Measurements from ENCODE around the gene TMEM131. TPM values are rescaled to one million over a fixed set of nuclear protein-coding genes. Genes with fewer than 3 reads are reported as not detected.

Gene TMEM131
- total RNA-seq, 4 donors from 2014 or later = 78.4 to 86.4 (median 80.5) TPM

DNA sequence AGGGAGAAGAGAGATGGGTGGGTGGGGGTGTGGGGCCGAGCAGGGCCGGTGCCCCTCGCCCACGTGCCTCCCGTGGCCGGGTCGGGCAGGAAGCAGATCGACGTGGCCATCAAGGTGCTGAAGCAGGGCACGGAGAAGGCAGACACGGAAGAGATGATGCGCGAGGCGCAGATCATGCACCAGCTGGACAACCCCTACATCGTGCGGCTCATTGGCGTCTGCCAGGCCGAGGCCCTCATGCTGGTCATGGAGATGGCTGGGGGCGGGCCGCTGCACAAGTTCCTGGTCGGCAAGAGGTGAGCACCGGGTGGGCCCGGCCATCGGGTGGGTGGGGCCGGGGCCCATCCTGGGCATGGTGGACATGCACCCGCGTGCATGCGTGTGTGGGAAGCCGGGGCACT lies 260.6 kb downstream of the TMEM131 start:
- H3K36me3 ChIP-seq = no peaks in the 10 kb centered on the region
- DNase-seq = no peak
- 93% methylated on average over 28 of the region's 29 CpGs; no CpG with 5 or more reads in 1 of the 2 donors for WGBS, 2 donors (ENCODE audit: low coverage in 1 of 2)
- no peak overlapping the region for H3K27ac ChIP-seq
- no peaks in the 10 kb centered on the region for H3K4me1 ChIP-seq
- peaks cover 0 to 3% of the 10 kb centered on the region in 2 donors for H3K9me3 ChIP-seq
- in situ Hi-C loops (cut with MboI; ENCODE audit: low pct_ligation_motif_present in 1 of 4, low pct_unique_long_range_greater_than_20kb in 1 of 4, low sequenced_read_pairs in 3 of 4) (no loop called here), intact Hi-C loops (cut with DNase I; ENCODE audit: low total_unique reads) (no loop called here)
- no peak for TF ChIP-seq POLR2AphosphoS5 (IDR thresholded peaks at IDR 0.05)
- no peak for TF ChIP-seq EP300 (IDR thresholded peaks at IDR 0.05; ENCODE audit: low read depth)
- TF ChIP-seq, protein P1, sequence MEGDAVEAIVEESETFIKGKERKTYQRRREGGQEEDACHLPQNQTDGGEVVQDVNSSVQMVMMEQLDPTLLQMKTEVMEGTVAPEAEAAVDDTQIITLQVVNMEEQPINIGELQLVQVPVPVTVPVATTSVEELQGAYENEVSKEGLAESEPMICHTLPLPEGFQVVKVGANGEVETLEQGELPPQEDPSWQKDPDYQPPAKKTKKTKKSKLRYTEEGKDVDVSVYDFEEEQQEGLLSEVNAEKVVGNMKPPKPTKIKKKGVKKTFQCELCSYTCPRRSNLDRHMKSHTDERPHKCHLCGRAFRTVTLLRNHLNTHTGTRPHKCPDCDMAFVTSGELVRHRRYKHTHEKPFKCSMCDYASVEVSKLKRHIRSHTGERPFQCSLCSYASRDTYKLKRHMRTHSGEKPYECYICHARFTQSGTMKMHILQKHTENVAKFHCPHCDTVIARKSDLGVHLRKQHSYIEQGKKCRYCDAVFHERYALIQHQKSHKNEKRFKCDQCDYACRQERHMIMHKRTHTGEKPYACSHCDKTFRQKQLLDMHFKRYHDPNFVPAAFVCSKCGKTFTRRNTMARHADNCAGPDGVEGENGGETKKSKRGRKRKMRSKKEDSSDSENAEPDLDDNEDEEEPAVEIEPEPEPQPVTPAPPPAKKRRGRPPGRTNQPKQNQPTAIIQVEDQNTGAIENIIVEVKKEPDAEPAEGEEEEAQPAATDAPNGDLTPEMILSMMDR (IDR thresholded peaks at IDR 0.05) = no peak
- no peak for TF ChIP-seq POLR2A (IDR thresholded peaks at IDR 0.05)
- no peak overlapping the region for H3K4me3 ChIP-seq
- no peaks in the 10 kb centered on the region for H3K27me3 ChIP-seq

DNA sequence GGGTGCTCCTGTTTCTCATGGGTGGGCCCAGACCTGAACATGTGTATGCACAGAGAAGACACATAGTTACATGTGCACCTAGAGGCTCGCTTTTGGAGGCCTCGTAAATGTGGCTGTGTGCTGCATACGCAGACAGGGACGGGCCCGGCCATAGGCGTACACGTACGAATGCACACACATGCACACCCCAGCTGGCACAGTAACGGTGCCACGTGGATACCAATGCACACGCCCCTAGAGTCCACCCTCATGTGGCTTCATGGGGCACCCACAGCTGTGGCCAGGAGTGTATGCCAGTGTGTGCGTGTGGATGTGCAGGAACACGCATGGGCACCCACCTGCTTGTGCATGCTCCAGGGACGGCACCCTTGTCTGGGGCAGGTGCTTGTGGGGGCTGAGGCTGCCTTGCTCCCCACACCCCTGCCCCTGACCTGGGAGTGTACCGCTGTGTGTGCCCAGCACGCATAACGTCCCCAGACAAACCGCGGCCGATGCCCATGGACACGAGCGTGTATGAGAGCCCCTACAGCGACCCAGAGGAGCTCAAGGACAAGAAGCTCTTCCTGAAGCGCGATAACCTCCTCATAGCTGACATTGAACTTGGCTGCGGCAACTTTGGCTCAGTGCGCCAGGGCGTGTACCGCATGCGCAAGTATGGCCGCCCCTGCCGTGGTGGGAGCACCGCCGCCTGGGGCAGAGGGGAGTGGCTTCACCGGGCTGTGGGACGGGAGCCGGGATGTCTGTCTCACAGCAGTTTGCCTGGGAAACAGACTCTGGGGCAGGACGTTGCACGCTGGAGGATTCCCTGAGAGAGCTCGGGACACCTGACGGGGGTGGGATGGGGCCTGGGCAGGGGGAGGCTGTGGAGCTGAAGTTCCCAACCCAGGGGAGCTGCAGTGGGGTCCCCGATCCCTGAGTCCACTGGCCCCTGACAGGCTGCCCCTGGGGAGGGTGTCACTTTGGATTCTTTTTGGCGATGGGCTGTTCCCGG lies 261.4 kb downstream of the TMEM131 start:
- Histone ChIP-seq H3K9me3 (peaks cover 0 to 4% of the 10 kb centered on the region in 2 donors), H3K27ac (no peak overlapping the region), H3K36me3 (no peaks in the 10 kb centered on the region), H3K27me3 (no peaks in the 10 kb centered on the region), H3K4me1 (no peaks in the 10 kb centered on the region), H3K4me3 (no peak overlapping the region)
- TF ChIP-seq EP300 (IDR thresholded peaks at IDR 0.05; ENCODE audit: low read depth) (no peak), POLR2AphosphoS5 (IDR thresholded peaks at IDR 0.05) (no peak), POLR2A (IDR thresholded peaks at IDR 0.05) (no peak)
- TF ChIP-seq, protein P1 (IDR thresholded peaks at IDR 0.05) = no peak
- in situ Hi-C loops (cut with MboI; ENCODE audit: low pct_ligation_motif_present in 1 of 4, low pct_unique_long_range_greater_than_20kb in 1 of 4, low sequenced_read_pairs in 3 of 4) = no loop called here
- intact Hi-C loops (cut with DNase I; ENCODE audit: low total_unique reads) = loop anchor here (5.0 kb wide), 1 partner anchor 1058 kb away; no protein-coding TSS in a partner anchor
- no peak for DNase-seq
- 95% methylated on average over 31 of the region's 44 CpGs; no CpG with 5 or more reads in 1 of the 2 donors for WGBS, 2 donors (ENCODE audit: low coverage in 1 of 2)

DNA sequence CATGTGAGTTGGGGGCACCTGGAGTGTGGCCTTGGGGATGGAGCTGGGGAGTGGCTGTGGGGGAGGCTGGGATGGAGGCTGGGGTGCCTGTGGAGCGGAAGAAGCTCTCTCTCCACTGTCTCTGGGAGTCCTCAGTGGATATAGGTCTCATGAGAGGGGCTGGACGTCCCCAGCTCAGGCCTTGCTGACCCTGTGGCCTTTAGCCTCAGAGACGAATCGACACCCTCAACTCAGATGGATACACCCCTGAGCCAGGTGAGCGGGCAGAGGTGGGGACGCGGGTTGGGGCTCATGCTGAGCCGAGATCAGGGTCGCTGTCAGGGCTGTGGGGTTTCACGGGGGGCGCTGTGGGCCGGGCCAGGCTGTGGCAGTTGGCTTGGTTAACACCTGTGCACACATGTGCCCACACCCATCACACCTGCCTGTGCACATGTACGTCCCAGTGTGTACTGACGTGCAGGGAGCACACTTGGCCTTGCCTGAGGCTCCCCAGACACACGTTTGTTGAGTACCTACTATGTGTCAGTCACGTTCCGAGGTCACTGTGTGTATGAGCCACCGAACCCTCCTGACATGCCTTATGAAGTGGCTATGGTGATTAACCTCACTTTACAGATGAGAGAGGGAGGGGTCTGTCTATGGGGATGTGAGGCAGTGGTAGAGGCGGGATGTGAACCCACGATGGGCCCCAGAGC lies 262.3 kb downstream of the TMEM131 start:
- TF ChIP-seq POLR2A (IDR thresholded peaks at IDR 0.05) (no peak), POLR2AphosphoS5 (IDR thresholded peaks at IDR 0.05) (no peak), EP300 (IDR thresholded peaks at IDR 0.05; ENCODE audit: low read depth) (no peak)
- TF ChIP-seq, protein P1 (IDR thresholded peaks at IDR 0.05) = no peak
- in situ Hi-C loops (cut with MboI; ENCODE audit: low pct_ligation_motif_present in 1 of 4, low pct_unique_long_range_greater_than_20kb in 1 of 4, low sequenced_read_pairs in 3 of 4) = no loop called here
- Histone ChIP-seq H3K4me1 (no peaks in the 10 kb centered on the region), H3K36me3 (no peaks in the 10 kb centered on the region), H3K27ac (no peak overlapping the region), H3K9me3 (peaks cover 0 to 4% of the 10 kb centered on the region in 2 donors), H3K27me3 (no peaks in the 10 kb centered on the region), H3K4me3 (no peak overlapping the region)
- DNase-seq = no peak
- intact Hi-C loops (cut with DNase I; ENCODE audit: low total_unique reads) = loop anchor here (5.0 kb wide), 1 partner anchor 1059 kb away; no protein-coding TSS in a partner anchor
- WGBS, 2 donors (ENCODE audit: low coverage in 1 of 2) = 84% methylated on average over 12 of the region's 20 CpGs; no CpG with 5 or more reads in 1 of the 2 donors

Measured in transverse colon (tissue), 4 donors.